Measurements from ENCODE around the gene CNIH1.
A peak's percentile ranks its signal among the peaks of the same experiment; 100 is the strongest.
"Not testable (repeated sequence)": the region's sequence is repeated elsewhere in the genome, so short reads cannot be mapped to it uniquely, and the experiment has no call there.

The CNIH1 gene

DNA sequence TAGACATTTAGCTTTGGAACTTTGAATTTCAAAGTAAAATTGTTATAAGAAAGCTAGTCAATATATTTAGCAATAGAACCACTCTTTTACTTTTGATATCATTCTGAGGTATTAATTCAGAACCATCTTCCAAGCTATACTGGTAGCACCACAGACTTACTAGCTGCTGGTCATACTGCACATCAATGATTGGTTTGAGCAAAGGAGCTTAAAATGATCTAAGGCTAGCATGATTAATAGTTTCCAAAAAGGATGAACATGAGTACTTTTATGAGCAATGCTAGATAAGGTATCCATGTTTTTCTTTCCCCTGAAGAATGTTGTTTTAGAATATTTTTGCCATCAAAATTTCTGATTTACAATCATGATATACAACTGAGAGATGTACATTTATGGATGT is 17.2 kb downstream of the CNIH1 start:
- no peak overlapping the region for H3K4me3 ChIP-seq (ENCODE audit: control insufficient read depth, low read depth, low read length)
- no peak for DNase-seq (ENCODE audit: low read depth)
- TF ChIP-seq, protein P1, sequence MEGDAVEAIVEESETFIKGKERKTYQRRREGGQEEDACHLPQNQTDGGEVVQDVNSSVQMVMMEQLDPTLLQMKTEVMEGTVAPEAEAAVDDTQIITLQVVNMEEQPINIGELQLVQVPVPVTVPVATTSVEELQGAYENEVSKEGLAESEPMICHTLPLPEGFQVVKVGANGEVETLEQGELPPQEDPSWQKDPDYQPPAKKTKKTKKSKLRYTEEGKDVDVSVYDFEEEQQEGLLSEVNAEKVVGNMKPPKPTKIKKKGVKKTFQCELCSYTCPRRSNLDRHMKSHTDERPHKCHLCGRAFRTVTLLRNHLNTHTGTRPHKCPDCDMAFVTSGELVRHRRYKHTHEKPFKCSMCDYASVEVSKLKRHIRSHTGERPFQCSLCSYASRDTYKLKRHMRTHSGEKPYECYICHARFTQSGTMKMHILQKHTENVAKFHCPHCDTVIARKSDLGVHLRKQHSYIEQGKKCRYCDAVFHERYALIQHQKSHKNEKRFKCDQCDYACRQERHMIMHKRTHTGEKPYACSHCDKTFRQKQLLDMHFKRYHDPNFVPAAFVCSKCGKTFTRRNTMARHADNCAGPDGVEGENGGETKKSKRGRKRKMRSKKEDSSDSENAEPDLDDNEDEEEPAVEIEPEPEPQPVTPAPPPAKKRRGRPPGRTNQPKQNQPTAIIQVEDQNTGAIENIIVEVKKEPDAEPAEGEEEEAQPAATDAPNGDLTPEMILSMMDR (conservative IDR thresholded peaks at IDR 0.05; ENCODE audit: control insufficient read depth, insufficient read depth, low read depth, low read length): no peak

DNA sequence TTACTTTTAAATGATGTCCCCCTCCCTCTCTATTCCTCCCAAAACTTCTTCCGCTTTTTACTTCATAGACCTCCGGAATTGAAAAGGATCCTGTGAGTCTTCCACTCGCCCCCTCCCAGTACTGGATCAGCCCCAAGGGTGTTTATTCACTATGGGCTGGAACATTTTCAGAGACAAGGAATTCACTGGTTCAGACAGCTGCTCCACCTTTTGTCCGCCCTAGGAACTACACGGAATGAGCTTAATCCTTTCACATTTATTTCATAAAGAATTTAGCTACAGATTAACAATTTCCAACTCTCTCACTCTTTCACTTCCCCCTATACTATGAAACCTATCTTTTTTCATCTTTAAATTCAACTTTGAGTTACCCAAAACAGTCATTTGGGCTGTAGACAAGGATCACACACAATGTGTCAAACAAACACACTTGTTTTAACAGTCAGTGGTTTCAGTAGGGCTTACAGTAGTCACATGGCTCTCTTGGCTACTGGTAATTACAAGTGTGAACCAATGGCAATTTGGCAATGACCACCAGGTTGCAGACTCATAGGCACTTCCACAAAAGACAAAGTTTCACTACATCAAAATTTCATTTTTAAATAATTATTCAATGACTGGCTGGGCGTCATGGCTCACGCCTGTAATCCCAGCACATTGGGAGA is 20.6 kb downstream of the CNIH1 start:
- no peak overlapping the region for H3K4me3 ChIP-seq (ENCODE audit: control insufficient read depth, low read depth, low read length)
- DNase-seq (ENCODE audit: low read depth): peak; percentile 67
- TF ChIP-seq, protein P1 (conservative IDR thresholded peaks at IDR 0.05; ENCODE audit: control insufficient read depth, insufficient read depth, low read depth, low read length): peak; percentile 74

DNA sequence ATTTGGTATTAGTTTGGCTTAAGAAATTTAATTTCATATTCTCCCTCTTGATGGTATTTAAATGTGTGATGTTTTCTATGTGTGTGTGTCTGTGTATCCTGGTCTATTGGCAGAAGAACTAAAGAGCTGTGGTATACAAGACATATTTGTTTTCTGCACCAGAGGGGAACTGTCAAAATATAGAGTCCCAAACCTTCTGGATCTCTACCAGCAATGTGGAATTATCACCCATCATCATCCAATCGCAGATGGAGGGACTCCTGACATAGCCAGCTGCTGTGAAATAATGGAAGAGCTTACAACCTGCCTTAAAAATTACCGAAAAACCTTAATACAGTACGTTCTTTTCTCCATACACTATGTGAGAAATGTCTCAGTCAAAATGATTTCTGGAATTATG is 29.8 kb downstream of the CNIH1 start:
- no peak overlapping the region for H3K4me3 ChIP-seq (ENCODE audit: control insufficient read depth, low read depth, low read length)
- DNase-seq (ENCODE audit: low read depth): no peak
- TF ChIP-seq, protein P1 (conservative IDR thresholded peaks at IDR 0.05; ENCODE audit: control insufficient read depth, insufficient read depth, low read depth, low read length): no peak

DNA sequence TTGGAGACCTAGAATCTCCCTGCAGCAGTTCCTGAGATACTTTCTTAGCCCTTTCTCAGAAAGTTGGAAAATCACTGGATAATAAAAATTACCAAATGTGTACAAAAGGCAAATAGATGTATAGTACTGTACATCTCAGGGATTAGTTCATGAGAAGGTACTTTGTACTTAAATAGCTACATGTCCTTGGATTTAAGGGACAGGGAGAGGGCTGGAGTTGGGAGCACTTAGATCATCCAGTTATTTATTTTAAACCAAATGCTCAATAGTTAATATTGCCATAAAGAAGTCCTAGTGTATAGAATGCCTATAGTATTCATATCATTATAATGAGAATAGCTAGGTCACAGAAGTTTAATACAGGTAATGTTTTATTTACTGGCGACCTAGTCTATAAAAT is 31.0 kb downstream of the CNIH1 start:
- DNase-seq (ENCODE audit: low read depth): no peak
- H3K4me3 ChIP-seq (ENCODE audit: control insufficient read depth, low read depth, low read length): no peak overlapping the region
- TF ChIP-seq, protein P1 (conservative IDR thresholded peaks at IDR 0.05; ENCODE audit: control insufficient read depth, insufficient read depth, low read depth, low read length): no peak

DNA sequence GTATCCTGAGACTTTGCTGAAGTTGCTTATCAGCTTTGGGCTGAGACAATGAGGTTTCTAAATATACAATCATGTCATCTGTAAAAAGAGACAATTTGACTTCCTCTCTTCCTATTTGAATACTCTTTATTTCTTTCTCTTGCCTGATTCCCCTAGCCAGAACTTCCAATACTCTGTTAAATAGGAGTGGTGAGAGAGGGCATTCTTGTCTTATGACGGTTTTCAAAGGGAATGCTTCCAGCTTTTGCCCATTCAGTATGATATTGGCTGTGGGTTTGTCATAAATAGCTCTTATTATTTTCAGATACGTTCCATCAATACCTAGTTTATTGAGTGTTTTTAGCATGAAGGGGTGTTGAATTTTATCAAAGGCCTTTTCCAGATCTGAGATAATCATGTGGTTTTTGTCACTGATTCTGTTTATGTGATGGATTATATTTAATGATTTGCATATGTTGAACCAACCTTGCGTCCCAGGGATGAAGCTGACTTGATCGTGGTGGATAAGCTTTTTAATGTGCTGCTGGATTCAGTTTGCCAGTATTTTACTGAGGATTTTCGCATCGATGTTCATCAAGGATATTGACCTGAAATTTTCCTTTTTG is 37.7 kb downstream of the CNIH1 start:
- not testable (repeated sequence) for H3K4me3 ChIP-seq (ENCODE audit: control insufficient read depth, low read depth, low read length)
- DNase-seq (ENCODE audit: low read depth): peak; percentile 16

DNA sequence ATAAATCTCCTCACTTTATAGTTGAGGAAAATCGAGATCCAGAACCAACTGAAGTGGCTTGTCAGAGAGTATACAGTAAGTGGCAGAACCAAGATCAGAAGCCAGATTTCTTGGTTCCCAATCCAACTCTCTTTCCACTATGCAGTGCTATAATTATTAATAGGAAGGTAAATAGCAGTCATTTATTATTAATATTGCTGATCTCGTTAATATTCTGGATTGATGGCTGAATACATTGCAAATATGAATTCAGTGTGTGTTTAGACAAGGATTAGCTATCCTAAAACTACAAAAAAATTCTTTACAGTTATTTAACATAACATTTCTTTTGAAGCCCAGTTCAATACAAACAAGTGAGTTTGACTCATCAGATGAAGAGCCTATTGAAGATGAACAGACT is 41.6 kb downstream of the CNIH1 start:
- H3K4me3 ChIP-seq (ENCODE audit: control insufficient read depth, low read depth, low read length): no peak overlapping the region
- no peak for DNase-seq (ENCODE audit: low read depth)
- TF ChIP-seq, protein P1 (conservative IDR thresholded peaks at IDR 0.05; ENCODE audit: control insufficient read depth, insufficient read depth, low read depth, low read length): no peak

DNA sequence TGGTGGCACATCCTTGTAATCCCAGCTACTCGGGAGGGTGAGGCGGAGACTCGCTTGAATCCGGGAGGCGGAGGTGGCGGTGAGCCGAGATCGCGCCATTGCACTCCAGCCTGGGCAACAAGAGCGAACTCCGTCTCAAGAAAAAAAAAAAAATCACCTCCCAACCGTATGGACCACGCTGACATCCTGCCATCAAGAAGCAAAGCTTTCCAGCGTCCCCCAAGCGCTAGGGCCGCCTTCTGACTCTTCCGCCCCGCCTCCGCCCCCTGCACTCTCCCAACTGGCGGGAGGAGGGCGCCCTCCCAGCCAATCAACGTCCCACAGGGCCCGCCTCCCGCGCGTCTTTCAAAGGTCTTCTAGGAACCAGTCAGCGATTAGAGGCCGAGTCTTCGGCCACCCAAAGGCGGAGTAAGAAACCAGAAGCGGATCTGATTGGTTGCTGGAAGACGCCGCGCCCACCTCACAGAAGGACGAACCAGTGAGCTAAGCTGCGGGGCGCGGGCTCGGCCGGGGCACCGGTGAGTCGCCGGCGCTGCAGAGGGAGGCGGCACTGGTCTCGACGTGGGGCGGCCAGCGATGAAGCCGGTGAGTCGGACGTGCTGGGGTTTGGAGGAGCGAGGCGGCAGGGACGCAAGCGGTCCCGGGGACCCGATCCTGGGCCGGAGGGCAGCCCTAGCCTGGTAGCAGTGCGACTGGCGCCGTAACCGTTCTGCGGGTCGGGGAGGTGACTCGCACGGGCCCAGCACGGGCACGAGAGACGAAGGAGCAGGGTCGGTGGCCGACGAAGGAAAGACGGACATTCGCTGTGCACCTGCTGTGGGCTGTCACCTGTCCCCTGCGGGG is 44.5 kb downstream of the CNIH1 start, which contains the start of gene CDKN3:
Gene CDKN3 (plus strand): TSS at position 515 of the 843 bp plus-strand sequence. CDS start 62 bp downstream, at position 577.
- peak within 1 kb of the TSS; percentile 73 for H3K4me3 ChIP-seq (ENCODE audit: control insufficient read depth, low read depth, low read length)
- DNase-seq (ENCODE audit: low read depth): peak; percentile 99
- TF ChIP-seq, protein P1 (conservative IDR thresholded peaks at IDR 0.05; ENCODE audit: control insufficient read depth, insufficient read depth, low read depth, low read length): peak; percentile 8

Data from fibroblast of mammary gland (primary cell).